ENCODE measurements around the gene MAG. TPM values are rescaled to one million over a fixed set of nuclear protein-coding genes. Genes with fewer than 3 reads are reported as not detected.
A peak's percentile ranks its signal among the peaks of the same experiment; 100 is the strongest.

Gene MAG
- total RNA-seq, 1 donor: not detected

- Histone ChIP-seq H4K20me1 (ENCODE audit: insufficient read depth, low read length) (no peaks in the 10 kb centered on the region), H3K79me2 (ENCODE audit: insufficient read depth, low read length) (no peaks in the 10 kb centered on the region), H2AFZ (ENCODE audit: low read length) (no peak within 1 kb of the TSS), H3K9me3 (ENCODE audit: low read depth, low read length) (no peaks in the 10 kb centered on the region), H3K4me3 (ENCODE audit: insufficient read depth, low read length) (no peak within 1 kb of the TSS), H3K36me3 (ENCODE audit: insufficient read depth, low read length) (no peaks in the 10 kb centered on the region), H3K27me3 (ENCODE audit: insufficient read depth, low read length) (peaks cover 26% of the 10 kb centered on the region), H3K27ac (ENCODE audit: low read depth, low read length) (no peak within 1 kb of the TSS), H3K4me1 (ENCODE audit: insufficient read depth, low read length) (no peaks in the 10 kb centered on the region), H3K4me2 (ENCODE audit: insufficient read depth, low read length) (no peak within 1 kb of the TSS)
- TF ChIP-seq CTCF (IDR thresholded peaks at IDR 0.05; ENCODE audit: extremely low read depth, low read depth, low read length): no peak
- peak; percentile 62 for DNase-seq (ENCODE audit: insufficient read length, low spot score, missing footprints)
Observed at GRCh38 chr19:35328851-35329285, 36.9 kb downstream of the MAG start, which contains the start of gene CD22. Gene CD22 (plus strand): TSS chr19:35329187. CDS start chr19:35332041, 2,854 bp downstream.

GRCh38 chr19:35329323-35329722 is 37.4 kb downstream of the MAG start:
- Histone ChIP-seq H4K20me1 (ENCODE audit: insufficient read depth, low read length) (no peaks in the 10 kb centered on the region), H3K36me3 (ENCODE audit: insufficient read depth, low read length) (no peaks in the 10 kb centered on the region), H3K4me1 (ENCODE audit: insufficient read depth, low read length) (no peaks in the 10 kb centered on the region), H3K79me2 (ENCODE audit: insufficient read depth, low read length) (no peaks in the 10 kb centered on the region), H3K4me3 (ENCODE audit: insufficient read depth, low read length) (no peak overlapping the region), H3K27ac (ENCODE audit: low read depth, low read length) (no peak overlapping the region), H2AFZ (ENCODE audit: low read length) (no peak overlapping the region), H3K27me3 (ENCODE audit: insufficient read depth, low read length) (peaks cover 30% of the 10 kb centered on the region), H3K4me2 (ENCODE audit: insufficient read depth, low read length) (no peak overlapping the region), H3K9me3 (ENCODE audit: low read depth, low read length) (no peaks in the 10 kb centered on the region)
- peak; percentile 42 for DNase-seq (ENCODE audit: insufficient read length, low spot score, missing footprints)
- no peak for TF ChIP-seq CTCF (IDR thresholded peaks at IDR 0.05; ENCODE audit: extremely low read depth, low read depth, low read length)

- Histone ChIP-seq H4K20me1 (ENCODE audit: insufficient read depth, low read length) (no peaks in the 10 kb centered on the region), H3K36me3 (ENCODE audit: insufficient read depth, low read length) (no peaks in the 10 kb centered on the region), H3K4me1 (ENCODE audit: insufficient read depth, low read length) (no peaks in the 10 kb centered on the region), H3K9me3 (ENCODE audit: low read depth, low read length) (no peaks in the 10 kb centered on the region), H3K79me2 (ENCODE audit: insufficient read depth, low read length) (no peaks in the 10 kb centered on the region), H3K27me3 (ENCODE audit: insufficient read depth, low read length) (peaks cover 31% of the 10 kb centered on the region), H3K27ac (ENCODE audit: low read depth, low read length) (no peak overlapping the region), H2AFZ (ENCODE audit: low read length) (no peak overlapping the region), H3K4me2 (ENCODE audit: insufficient read depth, low read length) (no peak overlapping the region), H3K4me3 (ENCODE audit: insufficient read depth, low read length) (no peak overlapping the region)
- no peak for TF ChIP-seq CTCF (IDR thresholded peaks at IDR 0.05; ENCODE audit: extremely low read depth, low read depth, low read length)
- no peak for DNase-seq (ENCODE audit: insufficient read length, low spot score, missing footprints)
Observed at GRCh38 chr19:35330475-35330874, 38.5 kb downstream of the MAG start.

- H4K20me1 ChIP-seq (ENCODE audit: insufficient read depth, low read length): no peaks in the 10 kb centered on the region
- H3K9me3 ChIP-seq (ENCODE audit: low read depth, low read length): no peaks in the 10 kb centered on the region
- H3K27me3 ChIP-seq (ENCODE audit: insufficient read depth, low read length): peaks cover 23% of the 10 kb centered on the region
- H2AFZ ChIP-seq (ENCODE audit: low read length): no peak overlapping the region
- no peak for TF ChIP-seq CTCF (IDR thresholded peaks at IDR 0.05; ENCODE audit: extremely low read depth, low read depth, low read length)
- no peak overlapping the region for H3K27ac ChIP-seq (ENCODE audit: low read depth, low read length)
- H3K4me2 ChIP-seq (ENCODE audit: insufficient read depth, low read length): no peak overlapping the region
- no peak for DNase-seq (ENCODE audit: insufficient read length, low spot score, missing footprints)
- H3K4me3 ChIP-seq (ENCODE audit: insufficient read depth, low read length): no peak overlapping the region
- H3K79me2 ChIP-seq (ENCODE audit: insufficient read depth, low read length): no peaks in the 10 kb centered on the region
- no peaks in the 10 kb centered on the region for H3K4me1 ChIP-seq (ENCODE audit: insufficient read depth, low read length)
- H3K36me3 ChIP-seq (ENCODE audit: insufficient read depth, low read length): no peaks in the 10 kb centered on the region
Observed at GRCh38 chr19:35331551-35332214, 39.7 kb downstream of the MAG start.

All from osteoblast (primary cell).